ENCODE measurements around the gene BEND7.
A peak's percentile ranks its signal among the peaks of the same experiment; 100 is the strongest.

Gene BEND7

DNA sequence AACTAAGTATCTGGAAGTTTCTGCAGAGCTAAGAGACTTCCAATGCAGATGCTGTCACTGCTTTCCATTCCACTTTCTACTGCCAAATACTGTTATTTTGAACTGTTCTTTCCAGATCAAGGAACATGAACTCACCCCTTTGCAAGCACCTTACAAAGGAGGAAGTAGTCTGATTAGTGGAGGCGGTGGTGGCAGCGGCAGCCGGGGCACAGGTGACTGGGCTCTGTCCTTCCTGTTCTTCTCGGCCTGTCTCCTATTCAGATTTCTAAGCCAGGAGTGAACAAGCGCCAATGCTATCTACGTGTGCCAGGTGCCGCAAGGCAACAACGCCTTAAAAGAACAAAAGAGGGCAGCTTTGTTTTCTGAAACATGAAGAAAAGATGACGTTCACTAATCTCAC, 44.9 kb downstream of the BEND7 start:
- Mint-ChIP-seq H3K36me3 (no peaks in the 10 kb centered on the region), H3K4me1 (peaks cover 16 to 29% of the 10 kb centered on the region in 2 donors), H3K27me3 (peaks cover 4 to 5% of the 10 kb centered on the region in 2 donors), H3K9me3 (no peaks in the 10 kb centered on the region), H3K4me3 (peak overlapping the region in 1 of 2 donors; percentile 51), H3K27ac (peak overlapping the region; percentile 70)
- ATAC-seq (replicated peaks), result peak; percentile 89 to 91
- peak; percentile 37 for DNase-seq

DNA sequence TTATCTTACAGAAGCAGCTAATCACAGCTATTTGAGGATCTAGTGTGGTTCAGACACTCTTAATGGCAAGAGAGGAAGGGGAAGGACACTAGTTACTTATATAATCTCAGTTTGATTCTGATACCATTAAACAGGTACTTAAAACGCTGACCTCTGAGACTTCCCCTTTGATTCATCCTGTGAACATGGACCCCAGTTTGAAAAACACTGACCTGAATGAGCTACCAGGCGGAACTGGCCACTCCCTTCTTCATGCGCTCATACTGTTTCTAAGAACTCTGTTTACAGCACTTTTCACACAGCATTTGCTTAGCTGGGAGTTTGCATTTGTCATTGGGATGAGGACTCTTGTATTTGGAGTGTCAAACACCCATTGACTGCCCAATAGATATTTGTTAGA, 45.7 kb downstream of the BEND7 start:
- H3K27me3 Mint-ChIP-seq, result peaks cover 5 to 7% of the 10 kb centered on the region in 2 donors
- peak; percentile 91 to 92 for ATAC-seq (replicated peaks)
- H3K27ac Mint-ChIP-seq, result no peak overlapping the region

DNA sequence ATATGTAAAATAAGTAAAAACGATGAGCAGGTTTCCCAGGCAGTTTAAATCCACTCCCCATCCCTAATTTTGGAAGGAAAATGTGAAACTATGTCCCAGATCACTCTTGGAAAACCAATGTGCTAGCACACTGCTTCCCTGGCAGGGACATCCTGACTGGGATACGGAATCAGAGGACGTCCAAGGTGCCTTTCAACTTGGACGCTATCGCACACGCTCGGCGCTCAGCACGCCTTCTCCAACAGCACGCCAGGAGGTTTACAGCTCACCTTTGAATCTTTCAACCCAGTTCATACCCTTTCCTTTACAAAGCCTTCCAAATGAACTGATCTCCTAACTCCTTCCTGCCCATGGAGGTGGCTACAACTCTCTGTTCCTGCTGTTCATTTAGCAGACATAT, 47.1 kb downstream of the BEND7 start:
- H3K9me3 Mint-ChIP-seq, result no peaks in the 10 kb centered on the region
- no peaks in the 10 kb centered on the region for H3K36me3 Mint-ChIP-seq
- peaks cover 11 to 13% of the 10 kb centered on the region in 2 donors for H3K27me3 Mint-ChIP-seq
- no peak overlapping the region for H3K4me3 Mint-ChIP-seq
- no peak overlapping the region for H3K27ac Mint-ChIP-seq
- no peak for ATAC-seq (replicated peaks)
- DNase-seq, result no peak
- peaks cover 16 to 28% of the 10 kb centered on the region in 2 donors for H3K4me1 Mint-ChIP-seq

More for the DNA sequence above, 45.7 kb downstream of the BEND7 start:
- Mint-ChIP-seq H3K36me3 (no peaks in the 10 kb centered on the region), H3K4me3 (no peak overlapping the region), H3K9me3 (no peaks in the 10 kb centered on the region), H3K4me1 (peaks cover 16 to 28% of the 10 kb centered on the region in 2 donors)
- DNase-seq, result peak; percentile 19

DNA sequence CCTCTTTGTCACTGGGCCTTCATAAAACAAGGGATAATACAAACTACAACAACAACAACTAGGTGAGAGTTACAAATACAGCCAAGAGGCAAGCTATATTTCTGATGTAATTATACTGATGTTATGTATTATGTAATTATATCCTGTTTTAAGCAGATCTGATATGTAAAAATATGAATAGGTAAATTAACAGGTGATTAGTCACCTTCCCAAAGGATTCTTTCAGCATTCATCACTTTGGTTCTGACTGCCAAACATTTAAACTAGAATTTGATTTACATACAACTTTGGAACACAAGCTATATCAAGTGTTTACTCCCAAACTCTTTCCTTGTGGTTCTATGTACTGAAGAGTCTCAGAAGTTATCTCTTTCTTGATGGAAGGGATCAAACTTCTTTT, 53.7 kb downstream of the BEND7 start:
- DNase-seq (no peak), ATAC-seq (replicated peaks) (no peak)
- no peaks in the 10 kb centered on the region for H3K4me1 Mint-ChIP-seq
- H3K36me3 Mint-ChIP-seq, result no peaks in the 10 kb centered on the region
- no peak overlapping the region for H3K4me3 Mint-ChIP-seq
- peaks cover 9 to 11% of the 10 kb centered on the region in 2 donors for H3K27me3 Mint-ChIP-seq
- H3K27ac Mint-ChIP-seq, result no peak overlapping the region
- H3K9me3 Mint-ChIP-seq, result no peaks in the 10 kb centered on the region

DNA sequence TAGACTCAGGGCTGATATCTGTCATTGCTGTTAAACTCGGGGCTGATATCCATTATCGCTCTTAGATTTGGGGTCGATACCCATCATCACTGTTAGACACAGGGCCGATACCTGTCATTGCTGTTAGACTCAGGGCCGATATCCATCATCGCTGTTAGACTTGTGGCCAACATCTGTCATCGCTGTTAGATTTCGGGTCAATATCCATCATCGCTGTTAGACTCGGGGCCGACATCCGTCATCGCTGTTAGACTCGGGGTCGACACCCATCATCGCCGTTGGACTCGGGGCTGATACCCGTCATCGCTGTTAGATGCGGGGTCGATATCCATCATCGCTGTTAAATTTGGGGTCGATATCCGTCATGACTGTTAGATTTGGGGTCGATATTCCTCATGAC, 54.8 kb downstream of the BEND7 start:
- no peaks in the 10 kb centered on the region for H3K4me1 Mint-ChIP-seq
- no peaks in the 10 kb centered on the region for H3K36me3 Mint-ChIP-seq
- no peak for ATAC-seq (replicated peaks)
- no peak overlapping the region for H3K27ac Mint-ChIP-seq
- no peak overlapping the region for H3K4me3 Mint-ChIP-seq
- peaks cover 6 to 8% of the 10 kb centered on the region in 2 donors for H3K27me3 Mint-ChIP-seq
- H3K9me3 Mint-ChIP-seq, result no peaks in the 10 kb centered on the region
- no peak for DNase-seq

DNA sequence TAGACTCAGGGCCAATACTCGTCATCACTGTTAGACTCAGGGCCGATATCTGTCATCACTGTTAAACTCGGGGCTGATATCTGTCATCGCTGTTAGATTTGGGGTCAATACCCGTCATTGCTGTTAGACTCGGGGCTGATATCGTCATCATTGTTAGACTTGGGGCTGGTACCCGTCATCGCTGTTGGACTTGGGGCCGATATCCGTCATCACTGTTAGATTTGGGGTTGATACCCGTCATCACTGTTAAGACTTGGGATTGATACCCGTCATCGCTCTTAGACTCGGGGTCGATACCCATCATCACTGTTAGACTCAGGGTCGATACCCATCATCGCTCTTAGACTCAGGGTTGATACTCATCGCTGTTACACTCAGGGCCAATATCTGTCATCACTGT, 56.5 kb downstream of the BEND7 start:
- Mint-ChIP-seq H3K9me3 (no peaks in the 10 kb centered on the region), H3K36me3 (no peaks in the 10 kb centered on the region)

DNA sequence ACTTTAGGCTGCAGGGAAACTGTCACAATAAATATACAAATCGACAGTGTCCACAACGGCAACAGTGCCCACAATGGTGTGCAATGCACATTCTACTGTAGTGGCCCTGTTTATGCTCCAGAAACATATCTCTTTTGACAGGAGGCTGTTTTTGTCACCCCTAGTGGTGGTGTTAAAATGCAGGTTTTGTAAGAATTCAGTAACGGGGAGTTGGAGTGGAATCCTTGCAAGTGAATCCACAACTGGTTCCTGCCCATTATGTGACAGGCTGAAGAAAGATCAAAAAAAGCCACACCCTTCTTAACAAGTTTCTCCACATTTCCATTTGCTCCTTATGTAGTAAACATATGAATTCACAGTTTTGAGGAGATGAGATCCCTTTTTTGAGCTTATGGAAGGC, 58.5 kb downstream of the BEND7 start:
- Mint-ChIP-seq H3K36me3 (no peaks in the 10 kb centered on the region), H3K27ac (no peak overlapping the region), H3K4me3 (no peak overlapping the region), H3K4me1 (no peaks in the 10 kb centered on the region), H3K27me3 (no peaks in the 10 kb centered on the region), H3K9me3 (no peaks in the 10 kb centered on the region)
- DNase-seq, result no peak
- ATAC-seq (replicated peaks), result no peak

More for the DNA sequence above, 56.5 kb downstream of the BEND7 start:
- Mint-ChIP-seq H3K27ac (no peak overlapping the region), H3K4me3 (no peak overlapping the region), H3K4me1 (no peaks in the 10 kb centered on the region), H3K27me3 (no peaks in the 10 kb centered on the region)
- DNase-seq (no peak), ATAC-seq (replicated peaks) (no peak)

DNA sequence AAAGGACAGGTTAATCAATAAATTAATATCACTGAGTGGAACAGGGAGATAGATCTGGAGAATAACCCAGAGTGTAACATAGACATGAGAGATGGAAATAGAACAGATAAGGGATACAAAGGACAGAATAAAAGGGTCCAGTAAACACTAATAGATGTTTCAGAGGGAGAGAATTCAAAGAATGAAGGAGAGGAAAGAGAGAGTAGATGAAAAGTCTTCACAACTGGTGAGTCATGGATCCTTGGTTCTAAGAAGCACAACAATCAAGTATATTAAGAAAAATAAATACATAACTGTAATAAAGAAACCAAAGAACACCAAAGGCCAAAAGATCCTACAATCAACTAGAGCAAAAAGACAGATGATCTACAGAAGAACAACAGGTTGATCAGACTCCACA, 66.3 kb downstream of the BEND7 start:
- Mint-ChIP-seq H3K36me3 (peaks cover 9 to 13% of the 10 kb centered on the region in 2 donors), H3K27ac (no peak overlapping the region), H3K4me1 (no peaks in the 10 kb centered on the region), H3K9me3 (peaks cover 12 to 13% of the 10 kb centered on the region in 2 donors), H3K27me3 (peaks cover 26 to 42% of the 10 kb centered on the region in 2 donors), H3K4me3 (no peak overlapping the region)
- no peak for ATAC-seq (replicated peaks)
- DNase-seq, result no peak

DNA sequence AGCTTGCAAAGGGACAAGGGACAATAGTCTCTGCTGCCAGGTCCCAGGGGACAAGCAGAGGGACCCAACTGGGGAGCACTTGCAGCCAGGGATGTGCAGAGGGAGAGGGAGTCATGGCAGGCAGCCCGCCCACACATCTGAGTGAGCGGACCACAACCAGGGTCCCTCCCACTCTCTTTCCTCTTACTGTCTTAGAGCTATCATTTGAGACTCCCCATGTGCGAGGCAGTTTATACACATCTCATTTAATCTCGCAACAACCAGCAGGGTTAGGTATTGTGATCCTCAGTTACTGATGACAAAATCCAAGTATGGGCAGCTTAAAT, 70.2 kb downstream of the BEND7 start:
- H3K4me1 Mint-ChIP-seq, result peaks cover 6 to 7% of the 10 kb centered on the region in 2 donors
- H3K27me3 Mint-ChIP-seq, result peaks cover 50 to 71% of the 10 kb centered on the region in 2 donors
- H3K27ac Mint-ChIP-seq, result no peak overlapping the region
- no peak overlapping the region for H3K4me3 Mint-ChIP-seq
- peaks cover 13 to 17% of the 10 kb centered on the region in 2 donors for H3K9me3 Mint-ChIP-seq
- no peak for DNase-seq
- peaks cover 9 to 15% of the 10 kb centered on the region in 2 donors for H3K36me3 Mint-ChIP-seq
- ATAC-seq (replicated peaks), result no peak

DNA sequence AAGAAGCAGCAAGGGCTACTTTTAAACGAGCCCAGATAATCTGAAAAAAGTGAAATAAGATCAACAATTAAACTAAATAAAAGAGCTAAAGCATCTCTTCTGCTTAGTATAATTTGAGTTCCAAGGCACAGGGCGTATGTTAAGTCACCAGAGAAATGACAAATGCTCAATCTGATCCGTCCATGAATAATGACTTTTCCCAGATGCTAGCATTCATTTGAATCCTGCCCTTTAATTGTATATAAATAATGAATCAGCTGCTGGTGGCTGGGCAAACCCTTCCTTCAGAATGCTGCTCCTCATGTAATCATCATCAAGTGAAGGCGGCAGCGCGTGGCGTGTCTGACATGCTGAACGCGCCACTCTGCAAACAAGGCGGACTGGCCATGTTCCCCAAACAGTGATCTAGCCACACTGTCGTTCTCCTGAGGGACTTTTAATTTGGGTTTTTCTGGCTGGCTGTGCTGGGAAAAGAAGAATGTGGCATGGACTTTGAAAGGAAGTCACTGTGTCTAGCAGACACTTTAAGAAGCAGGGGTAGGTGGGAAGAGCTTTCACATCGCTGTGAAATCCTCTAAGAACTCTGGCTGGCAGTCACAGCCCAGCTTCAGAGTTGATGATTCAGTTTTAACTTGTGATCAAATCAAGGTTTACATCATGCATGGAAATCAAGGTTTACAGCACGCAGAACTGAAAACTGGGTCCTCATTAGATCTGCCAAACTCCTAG, 70.7 kb downstream of the BEND7 start:
- peaks cover 49 to 71% of the 10 kb centered on the region in 2 donors for H3K27me3 Mint-ChIP-seq
- H3K4me1 Mint-ChIP-seq, result peaks cover 6 to 9% of the 10 kb centered on the region in 2 donors

DNA sequence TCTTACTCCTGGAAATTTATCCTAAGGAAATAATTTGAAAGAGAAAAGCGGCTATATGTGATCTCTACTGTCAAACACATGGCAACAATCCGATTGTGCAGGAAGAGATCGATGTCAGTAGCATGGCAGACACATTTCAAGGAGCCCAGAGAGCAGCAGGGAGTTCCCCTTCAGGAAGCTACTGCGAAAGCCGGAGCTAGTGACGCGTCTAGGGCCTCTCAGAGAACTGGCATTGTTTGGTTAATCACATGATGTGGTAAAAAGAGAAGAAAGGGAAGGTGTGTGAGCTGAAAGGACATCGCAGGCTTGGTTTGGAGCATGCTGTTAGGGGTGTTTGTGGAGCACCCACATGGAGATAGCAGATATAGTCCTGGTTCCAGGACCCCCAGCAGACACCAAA, 74.9 kb downstream of the BEND7 start:
- DNase-seq (peak; percentile 24), ATAC-seq (replicated peaks) (peak; percentile 90 to 98)
- H3K4me3 Mint-ChIP-seq, result peak overlapping the region in 1 of 2 donors; percentile 5
- peaks cover 0 to 4% of the 10 kb centered on the region in 2 donors for H3K9me3 Mint-ChIP-seq
- peaks cover 0 to 2% of the 10 kb centered on the region in 2 donors for H3K36me3 Mint-ChIP-seq
- H3K27ac Mint-ChIP-seq, result no peak overlapping the region
- H3K4me1 Mint-ChIP-seq, result peaks cover 6 to 9% of the 10 kb centered on the region in 2 donors
- peaks cover 40 to 43% of the 10 kb centered on the region in 2 donors for H3K27me3 Mint-ChIP-seq

More for the DNA sequence above, 70.7 kb downstream of the BEND7 start:
- H3K27ac Mint-ChIP-seq, result no peak overlapping the region
- no peak overlapping the region for H3K4me3 Mint-ChIP-seq
- peaks cover 13 to 17% of the 10 kb centered on the region in 2 donors for H3K9me3 Mint-ChIP-seq
- DNase-seq (no peak), ATAC-seq (replicated peaks) (no peak)
- H3K36me3 Mint-ChIP-seq, result peaks cover 9 to 15% of the 10 kb centered on the region in 2 donors

DNA sequence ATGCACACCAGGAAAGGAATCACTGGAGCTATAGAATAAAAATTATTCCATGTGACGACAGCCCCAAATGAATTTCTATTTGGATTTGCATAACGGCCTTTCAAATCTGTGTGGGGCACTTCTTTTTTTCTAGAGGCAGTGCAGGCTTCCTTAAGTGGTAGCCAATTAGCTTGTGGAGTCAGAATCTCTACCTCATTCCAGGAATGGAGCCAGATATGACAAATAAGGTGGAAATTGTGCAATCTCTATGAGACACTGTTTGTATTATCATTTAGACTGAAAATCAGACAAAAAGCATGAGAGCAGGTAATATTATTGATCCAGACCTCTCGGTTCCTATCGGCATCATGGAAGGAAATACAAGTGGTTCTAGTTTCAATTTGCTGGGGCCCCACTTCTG, 78.7 kb downstream of the BEND7 start:
- H3K27me3 Mint-ChIP-seq, result peaks cover 26 to 27% of the 10 kb centered on the region in 2 donors

DNA sequence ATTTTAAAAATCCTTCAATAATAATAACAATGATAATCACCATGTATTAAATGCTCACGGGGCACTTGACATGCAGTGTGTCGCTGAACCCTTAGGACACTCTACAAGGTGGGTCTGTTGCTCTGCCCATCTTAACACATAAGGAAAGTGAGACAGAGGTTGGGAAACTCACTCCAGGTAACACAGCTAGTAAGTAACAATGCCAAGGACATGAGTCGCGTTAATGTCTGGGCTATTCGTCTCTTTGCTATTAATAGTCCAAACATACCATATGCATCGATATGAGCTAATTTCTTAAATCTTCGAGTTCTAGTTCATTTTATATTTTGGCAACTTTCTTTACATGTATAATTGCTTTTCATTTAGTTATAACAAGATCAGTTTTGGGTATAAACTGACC, 79.5 kb downstream of the BEND7 start:
- Mint-ChIP-seq H3K27ac (no peak overlapping the region), H3K4me3 (no peak overlapping the region), H3K36me3 (peaks cover 0 to 2% of the 10 kb centered on the region in 2 donors), H3K27me3 (peaks cover 18 to 20% of the 10 kb centered on the region in 2 donors), H3K9me3 (peaks cover 0 to 3% of the 10 kb centered on the region in 2 donors), H3K4me1 (peaks cover 5 to 9% of the 10 kb centered on the region in 2 donors)
- ATAC-seq (replicated peaks), result no peak
- DNase-seq, result no peak

More for the DNA sequence above, 78.7 kb downstream of the BEND7 start:
- Mint-ChIP-seq H3K9me3 (peaks cover 0 to 3% of the 10 kb centered on the region in 2 donors), H3K4me1 (peaks cover 6 to 9% of the 10 kb centered on the region in 2 donors), H3K27ac (no peak overlapping the region), H3K36me3 (peaks cover 0 to 2% of the 10 kb centered on the region in 2 donors), H3K4me3 (no peak overlapping the region)
- no peak for ATAC-seq (replicated peaks)
- DNase-seq, result no peak

DNA sequence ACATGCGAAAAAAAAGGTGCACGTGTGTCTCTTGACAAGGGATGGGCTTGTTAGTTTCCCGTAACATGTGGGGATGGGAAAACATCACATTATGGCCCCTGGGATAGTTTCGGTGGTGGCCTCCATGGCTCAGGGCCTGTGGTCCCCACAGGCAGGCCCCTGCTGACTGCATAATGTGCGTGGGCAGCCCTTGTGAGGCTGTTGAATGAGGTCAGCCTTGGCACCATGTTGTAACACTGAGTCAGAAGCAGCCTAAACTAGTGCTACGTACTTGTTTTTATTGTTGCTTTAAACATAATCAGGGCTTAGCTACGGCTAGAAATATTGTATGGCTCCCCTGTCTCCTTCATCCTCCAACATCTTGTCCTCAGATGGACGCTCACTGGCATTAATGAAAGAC, 80.6 kb downstream of the BEND7 start:
- no peak overlapping the region for H3K27ac Mint-ChIP-seq

DNA sequence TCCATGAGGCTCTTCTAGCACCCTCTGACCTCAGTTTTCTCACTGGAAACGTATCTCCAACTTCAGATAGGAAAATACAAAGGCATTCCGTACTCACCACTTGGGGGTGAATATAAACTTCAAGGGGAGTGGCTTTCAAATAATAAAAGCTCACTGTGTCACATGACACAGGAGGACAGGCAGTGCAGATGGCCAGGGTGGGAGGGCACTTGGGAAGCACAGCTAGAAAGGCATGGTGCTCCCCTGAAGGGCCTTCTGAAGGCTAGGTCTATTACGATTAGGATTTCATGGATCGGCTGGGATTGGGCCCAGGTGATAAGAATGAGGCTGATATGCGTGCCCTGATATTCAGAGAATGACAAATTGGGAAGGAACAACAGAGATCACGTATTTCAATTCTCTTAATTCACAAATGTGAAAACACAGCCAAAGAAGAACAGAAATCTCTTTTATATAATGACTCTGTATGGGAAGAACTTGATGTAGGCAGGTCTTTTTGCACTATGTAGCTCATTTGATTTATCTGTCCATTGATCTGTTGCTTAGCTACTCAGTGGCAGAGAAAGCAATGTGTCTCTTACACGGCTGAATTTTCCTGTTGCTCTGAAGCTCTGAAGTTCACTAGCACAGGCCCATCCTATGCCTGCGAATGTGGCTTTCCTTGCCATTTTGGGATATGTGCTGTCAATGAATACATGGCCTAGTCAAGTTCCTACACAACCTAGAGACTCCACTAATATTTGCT, 83.0 kb downstream of the BEND7 start:
- Mint-ChIP-seq H3K27me3 (peaks cover 14 to 29% of the 10 kb centered on the region in 2 donors), H3K9me3 (no peaks in the 10 kb centered on the region), H3K27ac (no peak overlapping the region), H3K4me3 (no peak overlapping the region), H3K4me1 (no peaks in the 10 kb centered on the region), H3K36me3 (no peaks in the 10 kb centered on the region)
- ATAC-seq (replicated peaks) (no peak), DNase-seq (no peak)

More for the DNA sequence above, 80.6 kb downstream of the BEND7 start:
- ATAC-seq (replicated peaks), result no peak
- DNase-seq, result no peak
- Mint-ChIP-seq H3K4me1 (no peaks in the 10 kb centered on the region), H3K9me3 (no peaks in the 10 kb centered on the region), H3K4me3 (no peak overlapping the region), H3K36me3 (no peaks in the 10 kb centered on the region), H3K27me3 (peaks cover 14 to 15% of the 10 kb centered on the region in 2 donors)

Measured in stimulated activated naive B cell treated with anti-CD40 and anti-IgM and Interleukin-4, amounts not matched to agents 10 μg/mL and 1 μg/mL and 100 μg/mL, for 72 hours (primary cell).